GM12878 (cell line): ENCODE data around the gene RNF130.

Source experiments
- ATF3 ChIP-seq: IDR thresholded peaks from 2 replicates; pipeline ENCODE4 v1.6.1; 2011; ENCODE audit warnings: low read depth, mild to moderate bottlenecking, low read length, moderate library complexity, borderline replicate concordance; ENCODE audit errors: extremely low read depth
- CTCF ChIP-seq, 3 experiments: IDR thresholded peaks in 2 of 3; conservative IDR thresholded peaks in 1 of 3; 2 replicates each; pipeline ENCODE4 v1.5.1; 2011; ENCODE audit warnings: low read depth in 3 of 3, low read length in 3 of 3, mild to moderate bottlenecking in 3 of 3, control low read depth in 2 of 3, moderate library complexity in 2 of 3, inconsistent platforms in 1 of 3, mixed read lengths in 1 of 3; ENCODE audit not compliant: control insufficient read depth in 2 of 3, insufficient read depth in 1 of 3; ENCODE audit errors: extremely low read depth in 1 of 3
- E4F1 ChIP-seq: fragments of 450-650 bp; IDR thresholded peaks from 2 replicates; pipeline ENCODE4 v1.6.1; 2018; ENCODE audit warnings: borderline replicate concordance, mild to moderate bottlenecking; ENCODE audit not compliant: partially characterized antibody
- NBN ChIP-seq: fragments of 450-650 bp; IDR thresholded peaks from 2 replicates; pipeline ENCODE4 v1.6.1; 2016
- POLR2A ChIP-seq: IDR thresholded peaks from 2 replicates; pipeline ENCODE4 v1.6.1; 2011; ENCODE audit warnings: low read depth, mild to moderate bottlenecking, low read length
- RCOR1 ChIP-seq: conservative IDR thresholded peaks from 2 replicates; pipeline ENCODE4 v1.6.1; 2012; ENCODE audit warnings: low read depth, low read length, improper control_type of control experiment
- RFX5 ChIP-seq: IDR thresholded peaks from 2 replicates; pipeline ENCODE4 v1.6.1; 2011; ENCODE audit warnings: low read depth, low read length, improper control_type of control experiment
- ZBED1 ChIP-seq: IDR thresholded peaks from 2 replicates; pipeline ENCODE4 v1.6.1; 2016; ENCODE audit warnings: borderline replicate concordance
- TF ChIP-seq, protein P1 (sequence below): fragments of 450-650 bp; formaldehyde crosslinking; IDR thresholded peaks from 2 replicates; pipeline ENCODE4 v1.5.0; 2022; ENCODE audit warnings: mild to moderate bottlenecking, missing genetic modification characterization

- no peak for TF ChIP-seq CTCF (IDR thresholded peaks at IDR 0.05 in 2 of 3, conservative IDR thresholded peaks at IDR 0.05 in 1 of 3; ENCODE audit: control insufficient read depth in 2 of 3, extremely low read depth in 1 of 3, insufficient read depth in 1 of 3, low read depth in 3 of 3, low read length in 3 of 3)
- TF ChIP-seq RCOR1, result no peak
- TF ChIP-seq ZBED1, result no peak
- TF ChIP-seq ATF3, result no peak
- TF ChIP-seq, protein P1, sequence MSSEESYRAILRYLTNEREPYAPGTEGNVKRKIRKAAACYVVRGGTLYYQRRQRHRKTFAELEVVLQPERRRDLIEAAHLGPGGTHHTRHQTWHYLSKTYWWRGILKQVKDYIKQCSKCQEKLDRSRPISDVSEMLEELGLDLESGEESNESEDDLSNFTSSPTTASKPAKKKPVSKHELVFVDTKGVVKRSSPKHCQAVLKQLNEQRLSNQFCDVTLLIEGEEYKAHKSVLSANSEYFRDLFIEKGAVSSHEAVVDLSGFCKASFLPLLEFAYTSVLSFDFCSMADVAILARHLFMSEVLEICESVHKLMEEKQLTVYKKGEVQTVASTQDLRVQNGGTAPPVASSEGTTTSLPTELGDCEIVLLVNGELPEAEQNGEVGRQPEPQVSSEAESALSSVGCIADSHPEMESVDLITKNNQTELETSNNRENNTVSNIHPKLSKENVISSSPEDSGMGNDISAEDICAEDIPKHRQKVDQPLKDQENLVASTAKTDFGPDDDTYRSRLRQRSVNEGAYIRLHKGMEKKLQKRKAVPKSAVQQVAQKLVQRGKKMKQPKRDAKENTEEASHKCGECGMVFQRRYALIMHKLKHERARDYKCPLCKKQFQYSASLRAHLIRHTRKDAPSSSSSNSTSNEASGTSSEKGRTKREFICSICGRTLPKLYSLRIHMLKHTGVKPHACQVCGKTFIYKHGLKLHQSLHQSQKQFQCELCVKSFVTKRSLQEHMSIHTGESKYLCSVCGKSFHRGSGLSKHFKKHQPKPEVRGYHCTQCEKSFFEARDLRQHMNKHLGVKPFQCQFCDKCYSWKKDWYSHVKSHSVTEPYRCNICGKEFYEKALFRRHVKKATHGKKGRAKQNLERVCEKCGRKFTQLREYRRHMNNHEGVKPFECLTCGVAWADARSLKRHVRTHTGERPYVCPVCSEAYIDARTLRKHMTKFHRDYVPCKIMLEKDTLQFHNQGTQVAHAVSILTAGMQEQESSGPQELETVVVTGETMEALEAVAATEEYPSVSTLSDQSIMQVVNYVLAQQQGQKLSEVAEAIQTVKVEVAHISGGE, result no peak
- no peak for TF ChIP-seq POLR2A
- TF ChIP-seq E4F1, result no peak
- no peak for TF ChIP-seq NBN
- TF ChIP-seq RFX5, result no peak
These were observed 30.0 kb downstream of the RNF130 start for GRCh38 chr5:180041301-180042274.
